DOHH2 (cell line): ENCODE data around the gene FMNL1.

Experiments used
- H3F3A ChIP-seq: fragments of 200-600 bp; sonication (generic), shearing (Covaris generic); 2 replicates; pipeline ENCODE4 v1.6.0; 2016; ENCODE audit warnings: antibody characterized with exemption, mild to moderate bottlenecking; ENCODE audit not compliant: control insufficient read depth, insufficient read depth
- H3K27ac ChIP-seq: fragments of 200-600 bp; sonication (generic); 2 replicates; pipeline ENCODE4 v1.5.1; 2014; ENCODE audit warnings: low read depth, mild to moderate bottlenecking, low read length, moderate library complexity
- H3K27me3 ChIP-seq: fragments of 200-600 bp; sonication (generic); 2 replicates; pipeline ENCODE4 v1.6.1; 2014; ENCODE audit warnings: mild to moderate bottlenecking, low read length, mixed read lengths; ENCODE audit not compliant: control insufficient read depth
- H3K36me3 ChIP-seq: fragments of 200-600 bp; sonication (generic); 2 replicates; pipeline ENCODE4 v1.6.1; 2014; ENCODE audit warnings: mild to moderate bottlenecking, low read length, moderate library complexity, mixed read lengths; ENCODE audit not compliant: control insufficient read depth
- H3K4me1 ChIP-seq: fragments of 200-600 bp; sonication (generic); 2 replicates; pipeline ENCODE4 v1.6.1; 2014; ENCODE audit warnings: mild to moderate bottlenecking, low read length, mixed read lengths; ENCODE audit not compliant: control insufficient read depth
- H3K4me2 ChIP-seq: fragments of 200-600 bp; sonication (generic); 2 replicates; pipeline ENCODE4 v1.6.0; 2014; ENCODE audit warnings: mild to moderate bottlenecking, low read length, moderate library complexity
- H3K4me3 ChIP-seq: fragments of 200-600 bp; sonication (generic); 2 replicates; pipeline ENCODE4 v1.5.1; 2014; ENCODE audit warnings: mild to moderate bottlenecking, low read length, mixed read lengths
- H3K79me2 ChIP-seq: fragments of 200-600 bp; sonication (generic); 2 replicates; pipeline ENCODE4 v1.6.1; 2014; ENCODE audit warnings: mild to moderate bottlenecking, low read length, mixed read lengths; ENCODE audit not compliant: control insufficient read depth
- H3K9me2 ChIP-seq: fragments of 200-600 bp; sonication (generic); replicated peaks from 2 replicates; pipeline ENCODE4 v1.6.1; 2014; ENCODE audit warnings: mild to moderate bottlenecking, low read length, mixed read lengths; ENCODE audit not compliant: control insufficient read depth
- H3K9me3 ChIP-seq: fragments of 200-600 bp; sonication (generic); 2 replicates; pipeline ENCODE4 v1.6.1; 2014; ENCODE audit warnings: antibody characterized with exemption, low read length, mixed read lengths; ENCODE audit not compliant: control insufficient read depth, insufficient read depth
- H4K20me1 ChIP-seq: fragments of 200-600 bp; sonication (generic); 2 replicates; pipeline ENCODE4 v1.6.0; 2014; ENCODE audit warnings: low read depth, mild to moderate bottlenecking, antibody characterized with exemption, low read length, moderate library complexity; ENCODE audit not compliant: control insufficient read depth, insufficient read depth
- EZH2phosphoT487 ChIP-seq: fragments of 200-600 bp; sonication (generic); IDR thresholded peaks from 2 replicates; pipeline ENCODE4 v1.6.1; 2017; ENCODE audit warnings: borderline replicate concordance, mild to moderate bottlenecking, antibody characterized with exemption, low read length, moderate library complexity, mixed read lengths
- TF ChIP-seq, protein P1 (sequence below): fragments of 200-600 bp; sonication (generic); IDR thresholded peaks from one replicate; pipeline ENCODE4 v1.5.1; 2014; ENCODE audit warnings: antibody characterized with exemption, mild to moderate bottlenecking, low read depth, low read length; ENCODE audit not compliant: poor library complexity, severe bottlenecking

The FMNL1 gene

DNA sequence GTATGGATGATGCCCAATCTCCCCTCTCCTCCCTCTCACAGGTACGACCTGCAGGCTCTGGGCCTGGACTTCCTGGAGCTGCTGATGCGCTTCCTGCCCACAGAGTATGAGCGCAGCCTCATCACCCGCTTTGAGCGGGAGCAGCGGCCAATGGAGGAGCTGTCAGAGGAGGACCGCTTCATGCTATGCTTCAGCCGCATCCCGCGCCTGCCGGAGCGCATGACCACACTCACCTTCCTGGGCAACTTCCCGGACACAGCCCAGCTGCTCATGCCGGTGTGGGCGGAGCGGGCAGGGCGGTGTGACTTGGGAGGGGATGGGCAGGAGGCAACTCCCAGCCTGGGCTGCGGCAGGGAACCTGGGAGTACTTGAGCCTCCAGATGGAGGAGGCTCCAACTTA is 22.1 kb downstream of the FMNL1 start:
- H3F3A ChIP-seq, result no peaks in the 10 kb centered on the region
- H4K20me1 ChIP-seq, result peaks cover 3% of the 10 kb centered on the region; the same call in 1 of the 2 replicates
- peaks cover 16% of the 10 kb centered on the region for H3K4me1 ChIP-seq
- no peaks in the 10 kb centered on the region for H3K27me3 ChIP-seq
- no peaks in the 10 kb centered on the region for H3K9me3 ChIP-seq
- H3K4me2 ChIP-seq, result no peak overlapping the region
- H3K27ac ChIP-seq, result no peak overlapping the region
- TF ChIP-seq, protein P1, sequence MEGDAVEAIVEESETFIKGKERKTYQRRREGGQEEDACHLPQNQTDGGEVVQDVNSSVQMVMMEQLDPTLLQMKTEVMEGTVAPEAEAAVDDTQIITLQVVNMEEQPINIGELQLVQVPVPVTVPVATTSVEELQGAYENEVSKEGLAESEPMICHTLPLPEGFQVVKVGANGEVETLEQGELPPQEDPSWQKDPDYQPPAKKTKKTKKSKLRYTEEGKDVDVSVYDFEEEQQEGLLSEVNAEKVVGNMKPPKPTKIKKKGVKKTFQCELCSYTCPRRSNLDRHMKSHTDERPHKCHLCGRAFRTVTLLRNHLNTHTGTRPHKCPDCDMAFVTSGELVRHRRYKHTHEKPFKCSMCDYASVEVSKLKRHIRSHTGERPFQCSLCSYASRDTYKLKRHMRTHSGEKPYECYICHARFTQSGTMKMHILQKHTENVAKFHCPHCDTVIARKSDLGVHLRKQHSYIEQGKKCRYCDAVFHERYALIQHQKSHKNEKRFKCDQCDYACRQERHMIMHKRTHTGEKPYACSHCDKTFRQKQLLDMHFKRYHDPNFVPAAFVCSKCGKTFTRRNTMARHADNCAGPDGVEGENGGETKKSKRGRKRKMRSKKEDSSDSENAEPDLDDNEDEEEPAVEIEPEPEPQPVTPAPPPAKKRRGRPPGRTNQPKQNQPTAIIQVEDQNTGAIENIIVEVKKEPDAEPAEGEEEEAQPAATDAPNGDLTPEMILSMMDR, result no peak
- no peak for TF ChIP-seq EZH2phosphoT487
- H3K9me2 ChIP-seq, result no peaks in the 10 kb centered on the region
- no peak overlapping the region for H3K4me3 ChIP-seq
- peaks cover 10% of the 10 kb centered on the region for H3K79me2 ChIP-seq
- peaks cover 45% of the 10 kb centered on the region for H3K36me3 ChIP-seq

DNA sequence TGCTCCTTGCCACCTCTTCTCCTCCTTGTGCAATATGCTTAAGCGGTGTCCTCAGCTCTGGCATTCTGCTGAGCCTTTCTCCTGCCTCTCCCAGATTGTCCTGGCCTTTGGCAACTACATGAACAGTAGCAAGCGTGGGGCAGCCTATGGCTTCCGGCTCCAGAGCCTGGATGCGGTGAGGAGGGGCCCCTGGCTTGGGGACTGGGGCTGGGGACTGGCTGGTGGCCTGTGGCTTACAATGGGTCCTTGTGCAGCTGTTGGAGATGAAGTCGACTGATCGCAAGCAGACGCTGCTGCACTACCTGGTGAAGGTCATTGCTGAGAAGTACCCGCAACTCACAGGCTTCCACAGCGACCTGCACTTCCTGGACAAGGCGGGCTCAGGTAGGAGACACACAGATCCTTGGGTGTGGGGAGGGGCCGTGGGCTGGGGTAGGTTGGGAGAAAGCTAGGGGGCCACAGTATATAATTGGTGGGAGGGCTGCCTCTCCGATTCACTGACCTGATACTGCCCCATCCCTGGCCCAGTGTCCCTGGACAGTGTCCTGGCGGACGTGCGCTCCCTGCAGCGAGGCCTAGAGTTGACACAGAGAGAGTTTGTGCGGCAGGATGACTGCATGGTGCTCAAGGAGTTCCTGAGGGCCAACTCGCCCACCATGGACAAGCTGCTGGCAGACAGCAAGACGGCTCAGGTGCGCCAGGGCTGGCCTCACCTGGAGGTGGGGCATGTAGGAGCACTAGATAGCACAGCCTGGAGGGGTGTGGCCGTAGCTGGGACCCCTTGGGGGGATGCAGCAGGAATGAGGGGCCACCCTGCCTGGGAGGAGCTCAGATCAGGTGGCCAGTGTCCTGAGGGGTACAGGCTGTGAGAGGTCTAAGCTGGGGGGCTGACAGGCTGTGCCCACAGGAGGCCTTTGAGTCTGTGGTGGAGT is 23.3 kb downstream of the FMNL1 start:
- Histone ChIP-seq H3K4me2 (no peak overlapping the region), H4K20me1 (peaks cover 3% of the 10 kb centered on the region; the same call in 1 of the 2 replicates), H3K4me3 (no peak overlapping the region)

DNA sequence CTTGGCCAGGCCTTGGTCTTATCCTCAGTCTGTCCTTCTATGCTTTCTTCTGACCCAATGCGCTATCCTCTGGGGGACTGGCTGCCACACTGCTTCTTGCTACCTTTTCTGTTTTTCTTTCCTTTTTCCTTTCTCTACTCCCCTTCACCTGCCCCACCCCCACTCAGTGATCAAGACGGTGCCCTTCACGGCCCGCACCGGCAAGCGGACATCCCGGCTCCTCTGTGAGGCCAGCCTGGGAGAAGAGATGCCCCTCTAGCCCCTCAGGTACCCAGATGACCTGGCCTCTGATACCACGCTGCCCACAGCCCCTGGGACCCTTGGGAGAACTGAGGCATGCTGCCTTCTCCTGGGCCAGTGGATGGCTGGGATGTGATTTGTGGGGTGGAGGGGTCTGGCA is 24.7 kb downstream of the FMNL1 start:
- H4K20me1 ChIP-seq, result peaks cover 3% of the 10 kb centered on the region; the same call in 1 of the 2 replicates
- no peak overlapping the region for H3K27ac ChIP-seq
- H3K9me2 ChIP-seq, result no peaks in the 10 kb centered on the region
- TF ChIP-seq, protein P1, result no peak
- no peak for TF ChIP-seq EZH2phosphoT487
- peaks cover 51% of the 10 kb centered on the region for H3K36me3 ChIP-seq
- no peaks in the 10 kb centered on the region for H3K27me3 ChIP-seq
- no peaks in the 10 kb centered on the region for H3F3A ChIP-seq
- H3K4me3 ChIP-seq, result peak overlapping the region; percentile 87
- H3K79me2 ChIP-seq, result peaks cover 15% of the 10 kb centered on the region
- peak overlapping the region; percentile 82 for H3K4me2 ChIP-seq
- peaks cover 21% of the 10 kb centered on the region for H3K4me1 ChIP-seq
- no peaks in the 10 kb centered on the region for H3K9me3 ChIP-seq

More for the DNA sequence above, 23.3 kb downstream of the FMNL1 start:
- Histone ChIP-seq H3F3A (no peaks in the 10 kb centered on the region), H3K27me3 (no peaks in the 10 kb centered on the region), H3K9me2 (no peaks in the 10 kb centered on the region), H3K79me2 (peaks cover 15% of the 10 kb centered on the region), H3K4me1 (peaks cover 21% of the 10 kb centered on the region), H3K36me3 (peaks cover 46% of the 10 kb centered on the region), H3K9me3 (no peaks in the 10 kb centered on the region), H3K27ac (no peak overlapping the region)
- TF ChIP-seq, protein P1, result no peak
- TF ChIP-seq EZH2phosphoT487, result no peak
